A673 (cell line): Measurements from ENCODE around the gene PLEKHG2. TPM values are rescaled to one million over a fixed set of nuclear protein-coding genes. Genes with fewer than 3 reads are reported as not detected.

Experiments used
- BruUV-seq: library from RNA; stranded (reverse); fragments of 400-500 nt; replicated peaks from 2 replicates; lab custom pipeline; 2021; lab: Mats Ljungman, UMichigan
- CTCF ChIA-PET: fragments of 300-600 bp; sonication (Branson Sonifier 250); formaldehyde crosslinking; loops from one replicate; lab custom pipeline; 2022; ENCODE audit warnings: antibody characterized with exemption; lab: Charles Lee
- POLR2A ChIA-PET: fragments of 300-600 bp; sonication (Branson Sonifier 250); formaldehyde crosslinking; loops from one replicate; lab custom pipeline; 2022; ENCODE audit warnings: antibody characterized with exemption; ENCODE audit not compliant: low non-redundant PET; lab: Charles Lee
- DNase-seq: peaks from one replicate; pipeline ENCODE4 v3.0.0-alpha.2; 2015; ENCODE audit warnings: low spot score
- H3K27ac ChIP-seq: fragments of 200-600 bp; sonication (generic); 2 replicates; pipeline ENCODE4 v1.5.1; 2016; ENCODE audit warnings: mixed run types, low read depth, mild to moderate bottlenecking, mixed read lengths, antibody characterized with exemption, low read length; ENCODE audit not compliant: poor library complexity, severe bottlenecking
- H3K27me3 ChIP-seq: fragments of 200-600 bp; sonication (generic); replicated peaks from 2 replicates; pipeline ENCODE4 v1.6.1; 2017; ENCODE audit warnings: mixed run types, low read depth, mild to moderate bottlenecking, mixed read lengths, antibody characterized with exemption, low read length; ENCODE audit not compliant: insufficient read depth, poor library complexity
- H3K36me3 ChIP-seq: fragments of 200-600 bp; sonication (generic); 2 replicates; pipeline ENCODE4 v1.6.1; 2016; ENCODE audit warnings: mixed run types, mild to moderate bottlenecking, mixed read lengths, antibody characterized with exemption, low read length; ENCODE audit not compliant: insufficient read depth, poor library complexity, severe bottlenecking
- H3K4me1 ChIP-seq: fragments of 200-600 bp; sonication (generic); 2 replicates; pipeline ENCODE4 v1.6.1; 2017; ENCODE audit warnings: mixed run types, mild to moderate bottlenecking, mixed read lengths, antibody characterized with exemption, low read length; ENCODE audit not compliant: insufficient read depth, poor library complexity, severe bottlenecking
- H3K4me3 ChIP-seq: fragments of 200-600 bp; sonication (generic); 2 replicates; pipeline ENCODE4 v1.5.1; 2016; ENCODE audit warnings: low read depth, mixed run types, mild to moderate bottlenecking, mixed read lengths, low read length; ENCODE audit not compliant: poor library complexity, severe bottlenecking
- H3K9me3 ChIP-seq: fragments of 200-600 bp; sonication (generic); 2 replicates; pipeline ENCODE4 v1.6.1; 2016; ENCODE audit warnings: mixed run types, low read depth, mild to moderate bottlenecking, mixed read lengths, antibody characterized with exemption, low read length; ENCODE audit not compliant: poor library complexity, severe bottlenecking
- CTCF ChIP-seq: fragments of 300-800, 200-600 bp; sonication (generic); conservative IDR thresholded peaks from 2 replicates; pipeline ENCODE4 v1.5.1; 2017; ENCODE audit warnings: low read depth, mild to moderate bottlenecking, antibody characterized with exemption, low read length, moderate library complexity, mixed read lengths
- EZH2 ChIP-seq: fragments of 200-600 bp; sonication (generic); IDR thresholded peaks from 2 replicates; pipeline ENCODE4 v1.6.1; 2017; ENCODE audit warnings: borderline replicate concordance, low read depth, mild to moderate bottlenecking, mixed read lengths, antibody characterized with exemption, low read length; ENCODE audit not compliant: poor library complexity, severe bottlenecking
- intact Hi-C: fragments of 100-400 bp; cut with micrococcal nuclease; formaldehyde crosslinking; loops from one replicate; pipeline ENCODE4 v1.10.0; 2022; ENCODE audit not compliant: unreplicated experiment
- total RNA-seq: library from RNA; stranded (reverse); gene quantifications from 2 replicates; pipeline ENCODE4 v1.2.3, GENCODE V29; 2021

Gene PLEKHG2
- total RNA-seq, 1 experiment from 2014 or later, result 99.4 TPM

- DNase-seq, result no peak
- intact Hi-C loops, result no loop called here
- ChIA-PET POLR2A (no interaction called here), CTCF (no interaction called here)
- Histone ChIP-seq H3K27ac (no peak overlapping the region), H3K4me3 (no peak overlapping the region), H3K36me3 (peaks cover 70% of the 10 kb centered on the region), H3K4me1 (no peaks in the 10 kb centered on the region), H3K27me3 (no peaks in the 10 kb centered on the region), H3K9me3 (no peaks in the 10 kb centered on the region)
- TF ChIP-seq CTCF (no peak), EZH2 (no peak)
- BruUV-seq, result no TSS peak
These were observed 50.9 kb downstream of the PLEKHG2 start for GRCh38 chr19:39463403-39463802.

- no peak for DNase-seq
- intact Hi-C loops, result no loop called here
- H3K27me3 ChIP-seq, result no peaks in the 10 kb centered on the region
- TF ChIP-seq EZH2, result no peak
- no peak for TF ChIP-seq CTCF
- no peaks in the 10 kb centered on the region for H3K9me3 ChIP-seq
- no TSS peak for BruUV-seq
- H3K36me3 ChIP-seq, result peaks cover 75% of the 10 kb centered on the region
- H3K4me1 ChIP-seq, result no peaks in the 10 kb centered on the region
- H3K27ac ChIP-seq, result no peak overlapping the region
- ChIA-PET CTCF (no interaction called here), POLR2A (no interaction called here)
- no peak overlapping the region for H3K4me3 ChIP-seq
These were observed 53.7 kb downstream of the PLEKHG2 start for GRCh38 chr19:39465956-39466747.

GRCh38 chr19:39467941-39468340 lies 55.5 kb downstream of the PLEKHG2 start:
- no peak for DNase-seq
- Histone ChIP-seq H3K27me3 (no peaks in the 10 kb centered on the region), H3K4me3 (no peak overlapping the region), H3K36me3 (peaks cover 85% of the 10 kb centered on the region), H3K27ac (no peak overlapping the region), H3K9me3 (no peaks in the 10 kb centered on the region), H3K4me1 (no peaks in the 10 kb centered on the region)
- intact Hi-C loops, result no loop called here
- CTCF ChIA-PET, result interaction anchor here (0.7 kb wide), 1 partner anchor 30 kb away, joined by 3 read pairs; no protein-coding TSS in a partner anchor
- POLR2A ChIA-PET, result no interaction called here
- no TSS peak for BruUV-seq
- TF ChIP-seq EZH2, result no peak
- no peak for TF ChIP-seq CTCF
